Measurements from ENCODE around the gene CCDC80.

CCDC80 gene

GRCh38 chr3:112633191-112633590 lies 7.8 kb downstream of the CCDC80 start:
- peak; percentile 70 for DNase-seq

- no peak for DNase-seq
These were observed 8.3 kb downstream of the CCDC80 start for GRCh38 chr3:112632596-112632995.

GRCh38 chr3:112631257-112631656 lies 9.7 kb downstream of the CCDC80 start:
- DNase-seq = no peak

GRCh38 chr3:112629425-112629824 lies 11.5 kb downstream of the CCDC80 start:
- peak; percentile 72 for DNase-seq

GRCh38 chr3:112627919-112628466 lies 12.9 kb downstream of the CCDC80 start:
- no peak for DNase-seq

GRCh38 chr3:112627419-112627818 lies 13.5 kb downstream of the CCDC80 start:
- DNase-seq = no peak

GRCh38 chr3:112623717-112624116 lies 17.2 kb downstream of the CCDC80 start:
- DNase-seq = no peak

- DNase-seq = no peak
These were observed 17.7 kb downstream of the CCDC80 start for GRCh38 chr3:112623213-112623612.

GRCh38 chr3:112619295-112619694 lies 21.6 kb downstream of the CCDC80 start:
- DNase-seq = peak; percentile 41

- no peak for DNase-seq
These were observed 23.7 kb downstream of the CCDC80 start for GRCh38 chr3:112617285-112617684.

GRCh38 chr3:112615989-112616731 lies 24.8 kb downstream of the CCDC80 start:
- DNase-seq = no peak

GRCh38 chr3:112611752-112612515 lies 29.0 kb downstream of the CCDC80 start:
- peak; percentile 74 for DNase-seq

GRCh38 chr3:112610121-112610520 lies 30.8 kb downstream of the CCDC80 start:
- peak; percentile 86 for DNase-seq

GRCh38 chr3:112607863-112608262 lies 33.1 kb downstream of the CCDC80 start:
- DNase-seq = no peak

GRCh38 chr3:112606098-112606497 lies 34.8 kb downstream of the CCDC80 start:
- no peak for DNase-seq

- peak; percentile 16 for DNase-seq
These were observed 35.7 kb downstream of the CCDC80 start for GRCh38 chr3:112605285-112605684.

GRCh38 chr3:112604536-112604935 lies 36.4 kb downstream of the CCDC80 start:
- peak; percentile 36 for DNase-seq

- no peak for DNase-seq
These were observed 38.6 kb downstream of the CCDC80 start for GRCh38 chr3:112602217-112602838.

- no peak for DNase-seq
These were observed 42.2 kb downstream of the CCDC80 start for GRCh38 chr3:112598731-112599130.

GRCh38 chr3:112597945-112598344 lies 43.0 kb downstream of the CCDC80 start:
- DNase-seq = no peak

GRCh38 chr3:112594856-112595255 lies 46.1 kb downstream of the CCDC80 start:
- no peak for DNase-seq

GRCh38 chr3:112593258-112593657 lies 47.7 kb downstream of the CCDC80 start:
- DNase-seq = no peak

- peak; percentile 6 for DNase-seq
These were observed 53.6 kb downstream of the CCDC80 start for GRCh38 chr3:112587336-112587735.

- DNase-seq = no peak
These were observed 55.2 kb downstream of the CCDC80 start for GRCh38 chr3:112585782-112586181.

Measured in MV-4-11 (cell line).